H1 (cell line): Measurements from ENCODE around the gene EIF4E. TPM values are rescaled to one million over a fixed set of nuclear protein-coding genes. Genes with fewer than 3 reads are reported as not detected.

Source experiments
- YY1 ChIP-seq: IDR thresholded peaks from 2 replicates; pipeline ENCODE4 v1.6.1; 2011; ENCODE audit warnings: low read depth, mild to moderate bottlenecking, low read length
- polyA plus RNA-seq, 7 experiments: library from polyadenylated mRNA; depleted of rRNA in 3 of 7; stranded (reverse) in 5 of 7; unstranded in 2 of 7; fragments of >200 nt in 5 of 7; fragments of 200-250 nt in 2 of 7; gene quantifications; 1 replicate in 5 of 7; 2 replicates in 1 of 7; 4 replicates in 1 of 7; pipeline versions ENCODE4 v1.2.1 to v1.2.3, GENCODE V29; 2011 to 2013; ENCODE audit warnings: missing spikeins in 2 of 7, mixed read lengths in 2 of 7
- total RNA-seq: library from RNA; stranded (reverse); fragmentation: NEBNext Ultra II Directional; extraction: Animal tissue kit (Norgen Biotek cat#: 25700); gene quantifications from 2 replicates; pipeline ENCODE4 v1.2.1, GENCODE V29; 2021
- TF ChIP-seq, protein P1 (sequence below): fragments of 300-600 bp; sonication (generic); IDR thresholded peaks from 2 replicates; pipeline ENCODE4 v1.7.1; 2012; ENCODE audit warnings: low read length, moderate library complexity, mild to moderate bottlenecking, inconsistent platforms; ENCODE audit not compliant: insufficient replicate concordance

Gene EIF4E
- total and polyA plus RNA-seq, 2 of the 8 experiments (the other 6 are each of a cell fraction or from before 2014, with no cell fraction given), result 59.6 to 185 TPM

DNA sequence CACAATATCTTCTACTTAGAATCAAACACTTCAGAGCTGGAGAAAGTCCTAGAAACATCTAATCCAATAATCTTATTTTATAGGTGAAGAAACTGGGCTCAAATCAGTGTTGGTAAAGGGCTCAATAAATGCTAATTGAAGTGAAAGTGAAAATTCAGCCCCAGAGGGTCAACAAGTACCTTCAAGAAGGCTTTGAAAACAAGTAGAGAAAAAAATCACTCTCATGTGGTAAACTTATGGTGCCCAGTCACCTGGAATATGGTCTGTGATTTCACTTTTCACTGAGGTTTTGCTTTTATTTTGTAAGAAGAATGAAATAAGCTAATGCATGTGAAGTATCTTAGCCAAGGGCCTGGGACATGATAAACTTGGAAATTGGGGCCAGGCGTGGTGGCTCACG is 29.1 kb upstream of the EIF4E start (continued):
- TF ChIP-seq, protein P1, sequence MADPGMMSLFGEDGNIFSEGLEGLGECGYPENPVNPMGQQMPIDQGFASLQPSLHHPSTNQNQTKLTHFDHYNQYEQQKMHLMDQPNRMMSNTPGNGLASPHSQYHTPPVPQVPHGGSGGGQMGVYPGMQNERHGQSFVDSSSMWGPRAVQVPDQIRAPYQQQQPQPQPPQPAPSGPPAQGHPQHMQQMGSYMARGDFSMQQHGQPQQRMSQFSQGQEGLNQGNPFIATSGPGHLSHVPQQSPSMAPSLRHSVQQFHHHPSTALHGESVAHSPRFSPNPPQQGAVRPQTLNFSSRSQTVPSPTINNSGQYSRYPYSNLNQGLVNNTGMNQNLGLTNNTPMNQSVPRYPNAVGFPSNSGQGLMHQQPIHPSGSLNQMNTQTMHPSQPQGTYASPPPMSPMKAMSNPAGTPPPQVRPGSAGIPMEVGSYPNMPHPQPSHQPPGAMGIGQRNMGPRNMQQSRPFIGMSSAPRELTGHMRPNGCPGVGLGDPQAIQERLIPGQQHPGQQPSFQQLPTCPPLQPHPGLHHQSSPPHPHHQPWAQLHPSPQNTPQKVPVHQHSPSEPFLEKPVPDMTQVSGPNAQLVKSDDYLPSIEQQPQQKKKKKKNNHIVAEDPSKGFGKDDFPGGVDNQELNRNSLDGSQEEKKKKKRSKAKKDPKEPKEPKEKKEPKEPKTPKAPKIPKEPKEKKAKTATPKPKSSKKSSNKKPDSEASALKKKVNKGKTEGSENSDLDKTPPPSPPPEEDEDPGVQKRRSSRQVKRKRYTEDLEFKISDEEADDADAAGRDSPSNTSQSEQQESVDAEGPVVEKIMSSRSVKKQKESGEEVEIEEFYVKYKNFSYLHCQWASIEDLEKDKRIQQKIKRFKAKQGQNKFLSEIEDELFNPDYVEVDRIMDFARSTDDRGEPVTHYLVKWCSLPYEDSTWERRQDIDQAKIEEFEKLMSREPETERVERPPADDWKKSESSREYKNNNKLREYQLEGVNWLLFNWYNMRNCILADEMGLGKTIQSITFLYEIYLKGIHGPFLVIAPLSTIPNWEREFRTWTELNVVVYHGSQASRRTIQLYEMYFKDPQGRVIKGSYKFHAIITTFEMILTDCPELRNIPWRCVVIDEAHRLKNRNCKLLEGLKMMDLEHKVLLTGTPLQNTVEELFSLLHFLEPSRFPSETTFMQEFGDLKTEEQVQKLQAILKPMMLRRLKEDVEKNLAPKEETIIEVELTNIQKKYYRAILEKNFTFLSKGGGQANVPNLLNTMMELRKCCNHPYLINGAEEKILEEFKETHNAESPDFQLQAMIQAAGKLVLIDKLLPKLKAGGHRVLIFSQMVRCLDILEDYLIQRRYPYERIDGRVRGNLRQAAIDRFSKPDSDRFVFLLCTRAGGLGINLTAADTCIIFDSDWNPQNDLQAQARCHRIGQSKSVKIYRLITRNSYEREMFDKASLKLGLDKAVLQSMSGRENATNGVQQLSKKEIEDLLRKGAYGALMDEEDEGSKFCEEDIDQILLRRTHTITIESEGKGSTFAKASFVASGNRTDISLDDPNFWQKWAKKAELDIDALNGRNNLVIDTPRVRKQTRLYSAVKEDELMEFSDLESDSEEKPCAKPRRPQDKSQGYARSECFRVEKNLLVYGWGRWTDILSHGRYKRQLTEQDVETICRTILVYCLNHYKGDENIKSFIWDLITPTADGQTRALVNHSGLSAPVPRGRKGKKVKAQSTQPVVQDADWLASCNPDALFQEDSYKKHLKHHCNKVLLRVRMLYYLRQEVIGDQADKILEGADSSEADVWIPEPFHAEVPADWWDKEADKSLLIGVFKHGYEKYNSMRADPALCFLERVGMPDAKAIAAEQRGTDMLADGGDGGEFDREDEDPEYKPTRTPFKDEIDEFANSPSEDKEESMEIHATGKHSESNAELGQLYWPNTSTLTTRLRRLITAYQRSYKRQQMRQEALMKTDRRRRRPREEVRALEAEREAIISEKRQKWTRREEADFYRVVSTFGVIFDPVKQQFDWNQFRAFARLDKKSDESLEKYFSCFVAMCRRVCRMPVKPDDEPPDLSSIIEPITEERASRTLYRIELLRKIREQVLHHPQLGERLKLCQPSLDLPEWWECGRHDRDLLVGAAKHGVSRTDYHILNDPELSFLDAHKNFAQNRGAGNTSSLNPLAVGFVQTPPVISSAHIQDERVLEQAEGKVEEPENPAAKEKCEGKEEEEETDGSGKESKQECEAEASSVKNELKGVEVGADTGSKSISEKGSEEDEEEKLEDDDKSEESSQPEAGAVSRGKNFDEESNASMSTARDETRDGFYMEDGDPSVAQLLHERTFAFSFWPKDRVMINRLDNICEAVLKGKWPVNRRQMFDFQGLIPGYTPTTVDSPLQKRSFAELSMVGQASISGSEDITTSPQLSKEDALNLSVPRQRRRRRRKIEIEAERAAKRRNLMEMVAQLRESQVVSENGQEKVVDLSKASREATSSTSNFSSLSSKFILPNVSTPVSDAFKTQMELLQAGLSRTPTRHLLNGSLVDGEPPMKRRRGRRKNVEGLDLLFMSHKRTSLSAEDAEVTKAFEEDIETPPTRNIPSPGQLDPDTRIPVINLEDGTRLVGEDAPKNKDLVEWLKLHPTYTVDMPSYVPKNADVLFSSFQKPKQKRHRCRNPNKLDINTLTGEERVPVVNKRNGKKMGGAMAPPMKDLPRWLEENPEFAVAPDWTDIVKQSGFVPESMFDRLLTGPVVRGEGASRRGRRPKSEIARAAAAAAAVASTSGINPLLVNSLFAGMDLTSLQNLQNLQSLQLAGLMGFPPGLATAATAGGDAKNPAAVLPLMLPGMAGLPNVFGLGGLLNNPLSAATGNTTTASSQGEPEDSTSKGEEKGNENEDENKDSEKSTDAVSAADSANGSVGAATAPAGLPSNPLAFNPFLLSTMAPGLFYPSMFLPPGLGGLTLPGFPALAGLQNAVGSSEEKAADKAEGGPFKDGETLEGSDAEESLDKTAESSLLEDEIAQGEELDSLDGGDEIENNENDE, result no peak
- TF ChIP-seq YY1, result no peak
